ENCODE data around the gene PTPRCAP.
"Not testable (repeated sequence)": the region's sequence is repeated elsewhere in the genome, so short reads cannot be mapped to it uniquely, and the experiment has no call there.

PTPRCAP gene

GRCh38 chr11:67407688-67408163 lies 29.8 kb downstream of the PTPRCAP start:
- DNase-seq = no peak

- DNase-seq = no peak
Measured at GRCh38 chr11:67406969-67407687, 30.4 kb downstream of the PTPRCAP start.

- DNase-seq = no peak
Measured at GRCh38 chr11:67406420-67406968, 31.0 kb downstream of the PTPRCAP start.

- no peak for DNase-seq
Measured at GRCh38 chr11:67405688-67406339, 31.7 kb downstream of the PTPRCAP start.

- DNase-seq = no peak
Measured at GRCh38 chr11:67405196-67405567, 32.3 kb downstream of the PTPRCAP start.

- DNase-seq = no peak
Measured at GRCh38 chr11:67404515-67405195, 32.8 kb downstream of the PTPRCAP start.

GRCh38 chr11:67403085-67403484 lies 34.4 kb downstream of the PTPRCAP start:
- not testable (repeated sequence) for DNase-seq

- not testable (repeated sequence) for DNase-seq
Measured at GRCh38 chr11:67402192-67402839, 35.2 kb downstream of the PTPRCAP start.

GRCh38 chr11:67401495-67402191 lies 35.8 kb downstream of the PTPRCAP start, which contains the start of gene PPP1CA:
Gene PPP1CA (minus strand): TSS chr11:67401858. CDS start chr11:67401782, 76 bp downstream.
- peak; percentile 92 for DNase-seq

GRCh38 chr11:67400942-67401494 lies 36.5 kb downstream of the PTPRCAP start:
- no peak for DNase-seq

GRCh38 chr11:67400251-67400941 lies 37.1 kb downstream of the PTPRCAP start:
- DNase-seq = no peak

GRCh38 chr11:67398661-67399563 lies 38.6 kb downstream of the PTPRCAP start:
- DNase-seq = no peak

GRCh38 chr11:67397986-67398660 lies 39.4 kb downstream of the PTPRCAP start:
- DNase-seq = no peak

- DNase-seq = no peak
Measured at GRCh38 chr11:67397536-67397935, 39.9 kb downstream of the PTPRCAP start.

- DNase-seq = no peak
Measured at GRCh38 chr11:67396587-67397389, 40.7 kb downstream of the PTPRCAP start.

GRCh38 chr11:67396259-67396581 lies 41.3 kb downstream of the PTPRCAP start:
- no peak for DNase-seq

- DNase-seq = no peak
Measured at GRCh38 chr11:67395555-67396258, 41.8 kb downstream of the PTPRCAP start.

- no peak for DNase-seq
Measured at GRCh38 chr11:67393990-67394389, 43.5 kb downstream of the PTPRCAP start.
